DOHH2 (cell line): ENCODE results near the gene ZNF638.

ENCODE experiments used
- H3F3A ChIP-seq: fragments of 200-600 bp; sonication (generic), shearing (Covaris generic); 2 replicates; pipeline ENCODE4 v1.6.0; 2016; ENCODE audit warnings: antibody characterized with exemption, mild to moderate bottlenecking; ENCODE audit not compliant: control insufficient read depth, insufficient read depth
- H3K27ac ChIP-seq: fragments of 200-600 bp; sonication (generic); 2 replicates; pipeline ENCODE4 v1.5.1; 2014; ENCODE audit warnings: low read depth, mild to moderate bottlenecking, low read length, moderate library complexity
- H3K27me3 ChIP-seq: fragments of 200-600 bp; sonication (generic); 2 replicates; pipeline ENCODE4 v1.6.1; 2014; ENCODE audit warnings: mild to moderate bottlenecking, low read length, mixed read lengths; ENCODE audit not compliant: control insufficient read depth
- H3K36me3 ChIP-seq: fragments of 200-600 bp; sonication (generic); 2 replicates; pipeline ENCODE4 v1.6.1; 2014; ENCODE audit warnings: mild to moderate bottlenecking, low read length, moderate library complexity, mixed read lengths; ENCODE audit not compliant: control insufficient read depth
- H3K4me1 ChIP-seq: fragments of 200-600 bp; sonication (generic); 2 replicates; pipeline ENCODE4 v1.6.1; 2014; ENCODE audit warnings: mild to moderate bottlenecking, low read length, mixed read lengths; ENCODE audit not compliant: control insufficient read depth
- H3K4me2 ChIP-seq: fragments of 200-600 bp; sonication (generic); 2 replicates; pipeline ENCODE4 v1.6.0; 2014; ENCODE audit warnings: mild to moderate bottlenecking, low read length, moderate library complexity
- H3K4me3 ChIP-seq: fragments of 200-600 bp; sonication (generic); 2 replicates; pipeline ENCODE4 v1.5.1; 2014; ENCODE audit warnings: mild to moderate bottlenecking, low read length, mixed read lengths
- H3K79me2 ChIP-seq: fragments of 200-600 bp; sonication (generic); 2 replicates; pipeline ENCODE4 v1.6.1; 2014; ENCODE audit warnings: mild to moderate bottlenecking, low read length, mixed read lengths; ENCODE audit not compliant: control insufficient read depth
- H3K9me2 ChIP-seq: fragments of 200-600 bp; sonication (generic); replicated peaks from 2 replicates; pipeline ENCODE4 v1.6.1; 2014; ENCODE audit warnings: mild to moderate bottlenecking, low read length, mixed read lengths; ENCODE audit not compliant: control insufficient read depth
- H3K9me3 ChIP-seq: fragments of 200-600 bp; sonication (generic); 2 replicates; pipeline ENCODE4 v1.6.1; 2014; ENCODE audit warnings: antibody characterized with exemption, low read length, mixed read lengths; ENCODE audit not compliant: control insufficient read depth, insufficient read depth
- H4K20me1 ChIP-seq: fragments of 200-600 bp; sonication (generic); 2 replicates; pipeline ENCODE4 v1.6.0; 2014; ENCODE audit warnings: low read depth, mild to moderate bottlenecking, antibody characterized with exemption, low read length, moderate library complexity; ENCODE audit not compliant: control insufficient read depth, insufficient read depth
- EZH2phosphoT487 ChIP-seq: fragments of 200-600 bp; sonication (generic); IDR thresholded peaks from 2 replicates; pipeline ENCODE4 v1.6.1; 2017; ENCODE audit warnings: borderline replicate concordance, mild to moderate bottlenecking, antibody characterized with exemption, low read length, moderate library complexity, mixed read lengths
- TF ChIP-seq, protein P1 (sequence below): fragments of 200-600 bp; sonication (generic); IDR thresholded peaks from one replicate; pipeline ENCODE4 v1.5.1; 2014; ENCODE audit warnings: antibody characterized with exemption, mild to moderate bottlenecking, low read depth, low read length; ENCODE audit not compliant: poor library complexity, severe bottlenecking

The ZNF638 gene

DNA sequence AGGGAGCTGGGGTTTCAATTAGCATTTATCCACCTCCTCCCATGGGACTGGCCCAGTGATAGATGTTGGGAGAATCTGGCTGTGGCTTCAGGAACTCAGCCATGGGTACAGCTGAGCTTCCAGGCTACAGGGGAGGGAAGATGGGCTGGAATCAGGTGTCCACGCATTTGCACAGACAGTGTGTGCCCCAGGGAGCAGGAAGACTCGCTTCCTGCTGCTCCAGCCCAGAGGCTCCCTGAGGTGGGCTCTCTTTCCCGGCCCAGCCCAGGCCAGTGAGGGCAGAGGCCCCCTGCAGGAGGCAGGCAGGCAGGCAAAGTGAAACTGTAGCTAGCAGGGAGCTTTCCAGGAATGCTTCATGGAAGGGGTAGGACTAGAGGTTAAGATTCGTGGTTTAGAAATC is 150.5 kb downstream of the ZNF638 start:
- H3K9me2 ChIP-seq = no peaks in the 10 kb centered on the region
- no peaks in the 10 kb centered on the region for H3K9me3 ChIP-seq
- H3K27ac ChIP-seq = no peak overlapping the region
- H3K4me1 ChIP-seq = peaks cover 20% of the 10 kb centered on the region
- no peak overlapping the region for H3K4me2 ChIP-seq
- no peaks in the 10 kb centered on the region for H3K79me2 ChIP-seq
- H4K20me1 ChIP-seq = no peaks in the 10 kb centered on the region
- no peak overlapping the region for H3K4me3 ChIP-seq
- no peaks in the 10 kb centered on the region for H3K36me3 ChIP-seq
- H3K27me3 ChIP-seq = no peaks in the 10 kb centered on the region; the same call in 1 of the 2 replicates
- TF ChIP-seq, protein P1, sequence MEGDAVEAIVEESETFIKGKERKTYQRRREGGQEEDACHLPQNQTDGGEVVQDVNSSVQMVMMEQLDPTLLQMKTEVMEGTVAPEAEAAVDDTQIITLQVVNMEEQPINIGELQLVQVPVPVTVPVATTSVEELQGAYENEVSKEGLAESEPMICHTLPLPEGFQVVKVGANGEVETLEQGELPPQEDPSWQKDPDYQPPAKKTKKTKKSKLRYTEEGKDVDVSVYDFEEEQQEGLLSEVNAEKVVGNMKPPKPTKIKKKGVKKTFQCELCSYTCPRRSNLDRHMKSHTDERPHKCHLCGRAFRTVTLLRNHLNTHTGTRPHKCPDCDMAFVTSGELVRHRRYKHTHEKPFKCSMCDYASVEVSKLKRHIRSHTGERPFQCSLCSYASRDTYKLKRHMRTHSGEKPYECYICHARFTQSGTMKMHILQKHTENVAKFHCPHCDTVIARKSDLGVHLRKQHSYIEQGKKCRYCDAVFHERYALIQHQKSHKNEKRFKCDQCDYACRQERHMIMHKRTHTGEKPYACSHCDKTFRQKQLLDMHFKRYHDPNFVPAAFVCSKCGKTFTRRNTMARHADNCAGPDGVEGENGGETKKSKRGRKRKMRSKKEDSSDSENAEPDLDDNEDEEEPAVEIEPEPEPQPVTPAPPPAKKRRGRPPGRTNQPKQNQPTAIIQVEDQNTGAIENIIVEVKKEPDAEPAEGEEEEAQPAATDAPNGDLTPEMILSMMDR = no peak
- H3F3A ChIP-seq = no peaks in the 10 kb centered on the region

GRCh38 chr2:71483246-71483645 is 151.7 kb downstream of the ZNF638 start:
- H3K27me3 ChIP-seq = no peaks in the 10 kb centered on the region; the same call in 1 of the 2 replicates
- no peak for TF ChIP-seq EZH2phosphoT487
- TF ChIP-seq, protein P1 = no peak

GRCh38 chr2:71484354-71484753 is 152.8 kb downstream of the ZNF638 start:
- no peaks in the 10 kb centered on the region for H4K20me1 ChIP-seq
- H3K9me3 ChIP-seq = no peaks in the 10 kb centered on the region
- no peaks in the 10 kb centered on the region for H3F3A ChIP-seq
- no peaks in the 10 kb centered on the region for H3K4me1 ChIP-seq
- H3K27me3 ChIP-seq = peaks cover 6% of the 10 kb centered on the region
- no peak overlapping the region for H3K4me2 ChIP-seq
- no peaks in the 10 kb centered on the region for H3K36me3 ChIP-seq
- TF ChIP-seq EZH2phosphoT487 = no peak
- TF ChIP-seq, protein P1 = no peak
- H3K9me2 ChIP-seq = no peaks in the 10 kb centered on the region
- no peaks in the 10 kb centered on the region for H3K79me2 ChIP-seq
- no peak overlapping the region for H3K27ac ChIP-seq
- H3K4me3 ChIP-seq = no peak overlapping the region

More at GRCh38 chr2:71483246-71483645, 151.7 kb downstream of the ZNF638 start:
- H3F3A ChIP-seq = no peaks in the 10 kb centered on the region
- peaks cover 8% of the 10 kb centered on the region for H3K4me1 ChIP-seq
- no peak overlapping the region for H3K27ac ChIP-seq
- H3K9me2 ChIP-seq = no peaks in the 10 kb centered on the region
- no peaks in the 10 kb centered on the region for H3K9me3 ChIP-seq
- H3K4me3 ChIP-seq = no peak overlapping the region
- H3K79me2 ChIP-seq = no peaks in the 10 kb centered on the region
- no peaks in the 10 kb centered on the region for H3K36me3 ChIP-seq
- H4K20me1 ChIP-seq = no peaks in the 10 kb centered on the region
- H3K4me2 ChIP-seq = no peak overlapping the region
